ENCODE measurements around the gene SHC1. TPM values are rescaled to one million over a fixed set of nuclear protein-coding genes. Genes with fewer than 3 reads are reported as not detected.

SHC1 gene
- total RNA-seq, 2 donors from 2014 or later: 85.0 to 97.2 TPM

- no peak overlapping the region for H3K27ac ChIP-seq
- peaks cover 31% of the 10 kb centered on the region for H3K4me1 ChIP-seq (replicated peaks)
- no peak for DNase-seq (ENCODE audit: low spot score)
- 70% methylated on average over 2 of the region's 2 CpGs for WGBS
- H3K9me3 ChIP-seq: no peaks in the 10 kb centered on the region
- no peaks in the 10 kb centered on the region for H3K36me3 ChIP-seq
- no peaks in the 10 kb centered on the region for H3K27me3 ChIP-seq (replicated peaks; ENCODE audit: insufficient read depth)
- intact Hi-C loops (cut with DNase I): no loop called here
- no peak overlapping the region for H3K4me3 ChIP-seq
- TF ChIP-seq POLR2AphosphoS5 (IDR thresholded peaks at IDR 0.05) (no peak), POLR2A (IDR thresholded peaks at IDR 0.05) (no peak)
- TF ChIP-seq, protein P1, sequence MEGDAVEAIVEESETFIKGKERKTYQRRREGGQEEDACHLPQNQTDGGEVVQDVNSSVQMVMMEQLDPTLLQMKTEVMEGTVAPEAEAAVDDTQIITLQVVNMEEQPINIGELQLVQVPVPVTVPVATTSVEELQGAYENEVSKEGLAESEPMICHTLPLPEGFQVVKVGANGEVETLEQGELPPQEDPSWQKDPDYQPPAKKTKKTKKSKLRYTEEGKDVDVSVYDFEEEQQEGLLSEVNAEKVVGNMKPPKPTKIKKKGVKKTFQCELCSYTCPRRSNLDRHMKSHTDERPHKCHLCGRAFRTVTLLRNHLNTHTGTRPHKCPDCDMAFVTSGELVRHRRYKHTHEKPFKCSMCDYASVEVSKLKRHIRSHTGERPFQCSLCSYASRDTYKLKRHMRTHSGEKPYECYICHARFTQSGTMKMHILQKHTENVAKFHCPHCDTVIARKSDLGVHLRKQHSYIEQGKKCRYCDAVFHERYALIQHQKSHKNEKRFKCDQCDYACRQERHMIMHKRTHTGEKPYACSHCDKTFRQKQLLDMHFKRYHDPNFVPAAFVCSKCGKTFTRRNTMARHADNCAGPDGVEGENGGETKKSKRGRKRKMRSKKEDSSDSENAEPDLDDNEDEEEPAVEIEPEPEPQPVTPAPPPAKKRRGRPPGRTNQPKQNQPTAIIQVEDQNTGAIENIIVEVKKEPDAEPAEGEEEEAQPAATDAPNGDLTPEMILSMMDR (IDR thresholded peaks at IDR 0.05): no peak
These were observed 12.5 kb downstream of the SHC1 start for GRCh38 chr1:154958036-154958435.

DNA sequence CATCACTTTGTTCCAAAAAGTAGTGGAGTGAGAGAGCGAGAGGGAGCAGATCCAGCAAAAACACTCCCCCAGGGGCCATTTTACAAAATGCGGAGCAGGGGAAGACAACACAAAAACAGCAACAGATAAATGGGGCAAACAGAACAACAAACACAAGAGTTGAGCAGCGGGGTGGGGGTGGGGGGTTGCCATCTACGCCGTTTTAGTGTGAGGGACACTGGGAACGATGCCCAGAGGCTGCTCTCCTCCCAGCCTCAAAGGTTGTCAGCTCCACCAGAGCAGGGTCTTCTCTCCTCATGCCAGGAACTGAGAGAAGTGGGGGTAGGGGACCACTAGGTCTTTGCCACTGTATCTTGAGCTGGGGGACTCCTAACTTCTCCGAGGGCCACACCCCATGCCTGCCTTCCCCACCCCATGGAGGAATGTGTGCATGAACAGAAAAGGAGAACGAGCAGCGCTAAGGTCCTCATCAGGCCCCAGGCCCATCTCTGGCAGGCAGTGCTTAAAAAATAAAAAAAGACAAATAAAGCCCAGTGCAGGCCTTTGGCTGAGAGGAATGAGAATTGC, 13.4 kb downstream of the SHC1 start:
- WGBS: 43% methylated on average over 9 of the region's 9 CpGs
- no peak overlapping the region for H3K4me3 ChIP-seq
- TF ChIP-seq POLR2A (IDR thresholded peaks at IDR 0.05): no peak
- H3K27ac ChIP-seq: peak overlapping the region; percentile 1 to 76
- intact Hi-C loops (cut with DNase I): no loop called here
- no peaks in the 10 kb centered on the region for H3K27me3 ChIP-seq (replicated peaks; ENCODE audit: insufficient read depth)
- H3K36me3 ChIP-seq: no peaks in the 10 kb centered on the region
- H3K9me3 ChIP-seq: no peaks in the 10 kb centered on the region
- peaks cover 22% of the 10 kb centered on the region for H3K4me1 ChIP-seq (replicated peaks)
- DNase-seq (ENCODE audit: low spot score): no peak

- no peaks in the 10 kb centered on the region for H3K36me3 ChIP-seq
- DNase-seq (ENCODE audit: low spot score): no peak
- 19% methylated on average over 6 of the region's 6 CpGs for WGBS
- no peaks in the 10 kb centered on the region for H3K9me3 ChIP-seq
- TF ChIP-seq POLR2A (IDR thresholded peaks at IDR 0.05): peak; percentile 5
- TF ChIP-seq, protein P1 (IDR thresholded peaks at IDR 0.05): no peak
- H3K4me3 ChIP-seq: peak overlapping the region; percentile 46
- peak overlapping the region; percentile 76 to 79 for H3K27ac ChIP-seq
- H3K27me3 ChIP-seq (replicated peaks; ENCODE audit: insufficient read depth): no peaks in the 10 kb centered on the region
- H3K4me1 ChIP-seq (replicated peaks): peaks cover 20% of the 10 kb centered on the region
- intact Hi-C loops (cut with DNase I): no loop called here
These were observed 14.0 kb downstream of the SHC1 start for GRCh38 chr1:154956544-154956941.

- intact Hi-C loops (cut with DNase I): no loop called here
- Histone ChIP-seq H3K27me3 (replicated peaks; ENCODE audit: insufficient read depth) (no peaks in the 10 kb centered on the region), H3K4me3 (peak within 1 kb of the TSS; percentile 46), H3K9me3 (no peaks in the 10 kb centered on the region), H3K4me1 (replicated peaks) (peaks cover 20% of the 10 kb centered on the region), H3K36me3 (no peaks in the 10 kb centered on the region), H3K27ac (peak within 1 kb of the TSS; percentile 76 to 79)
- WGBS: 0% methylated on average over 18 of the region's 18 CpGs
- TF ChIP-seq POLR2A (IDR thresholded peaks at IDR 0.05) (peak; percentile 66), POLR2AphosphoS5 (IDR thresholded peaks at IDR 0.05) (peak; percentile 95)
- TF ChIP-seq, protein P1 (IDR thresholded peaks at IDR 0.05): peak in 1 of 4 experiments; percentile 33
- DNase-seq (ENCODE audit: low spot score): peak; percentile 89
These were observed 14.6 kb downstream of the SHC1 start, which contains the start of gene PBXIP1 for GRCh38 chr1:154955718-154956543. TSS of gene PBXIP1 (minus strand) at chr1:154956099. CDS start at chr1:154953721, 2,378 bp downstream.

DNA sequence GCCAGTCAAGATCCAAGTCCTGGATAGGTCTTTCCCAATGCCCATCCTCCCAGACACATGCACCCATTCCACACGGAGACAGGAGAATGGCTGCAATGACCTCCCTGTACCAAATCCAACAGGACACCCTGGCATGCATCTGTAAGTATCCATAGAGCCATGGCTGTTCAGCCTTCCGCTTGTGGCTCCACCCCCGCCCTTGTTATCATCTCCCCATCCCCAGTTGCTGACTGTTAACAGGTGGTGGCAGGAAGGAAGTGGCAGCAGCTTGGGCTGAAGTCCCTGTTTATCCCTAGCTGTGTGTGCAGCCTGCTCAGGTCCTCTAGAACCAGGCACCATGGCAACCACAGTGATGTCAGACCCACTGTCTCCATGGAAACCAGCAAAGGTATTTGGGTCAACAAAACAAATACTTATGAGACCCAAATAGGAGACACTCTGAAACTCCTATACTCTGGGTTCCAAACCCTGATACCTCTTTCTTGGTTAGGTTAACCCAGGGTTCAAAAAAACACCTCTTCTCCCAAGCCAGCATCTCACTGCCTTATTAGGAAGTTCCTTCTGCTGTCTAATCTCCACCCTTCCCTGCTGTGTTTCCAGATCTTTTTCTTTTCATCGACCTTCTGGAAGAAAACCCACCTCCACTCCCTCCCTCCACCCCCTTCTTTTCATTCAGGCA, 15.4 kb downstream of the SHC1 start:
- no peaks in the 10 kb centered on the region for H3K36me3 ChIP-seq
- WGBS: 2% methylated on average over 4 of the region's 4 CpGs
- DNase-seq (ENCODE audit: low spot score): no peak

More for the DNA sequence above, 15.4 kb downstream of the SHC1 start:
- H3K4me1 ChIP-seq (replicated peaks): peaks cover 16% of the 10 kb centered on the region
- no peaks in the 10 kb centered on the region for H3K27me3 ChIP-seq (replicated peaks; ENCODE audit: insufficient read depth)
- peak overlapping the region; percentile 76 to 79 for H3K27ac ChIP-seq
- peak overlapping the region; percentile 46 for H3K4me3 ChIP-seq
- intact Hi-C loops (cut with DNase I): no loop called here
- no peaks in the 10 kb centered on the region for H3K9me3 ChIP-seq
- no peak for TF ChIP-seq POLR2AphosphoS5 (IDR thresholded peaks at IDR 0.05)
- no peak for TF ChIP-seq POLR2A (IDR thresholded peaks at IDR 0.05)

Data from prostate gland (tissue), 2 donors.